Psoas muscle (tissue), 8 donors: ENCODE data around the gene PYGL. TPM values are rescaled to one million over a fixed set of nuclear protein-coding genes. Genes with fewer than 3 reads are reported as not detected.
"Not testable (repeated sequence)": the region's sequence is repeated elsewhere in the genome, so short reads cannot be mapped to it uniquely, and the experiment has no call there.

Experiments
- ATAC-seq, 4 donors: fragments of 200-7000 bp; cut with Tn5 transposase; one replicate each; pipeline ENCODE4 v1.9.1; 2020; ENCODE audit warnings: moderate library complexity in 3 of 4, mild to moderate bottlenecking in 2 of 4
- DNase-seq, 2 donors: peaks; one replicate each; pipeline ENCODE4 v3.0.0-alpha.2; 2020
- H3K27ac ChIP-seq: fragments of 200-600 bp; one replicate; pipeline ENCODE4 v1.8.0; 2022
- H3K27me3 ChIP-seq, 3 donors: fragments of 200-600 bp in 1 of 3; one replicate each; pipeline versions ENCODE4 v1.6.1 to v1.8.0; 2013 to 2022; ENCODE audit warnings: low read length in 2 of 3, mild to moderate bottlenecking in 2 of 3, moderate library complexity in 1 of 3; ENCODE audit not compliant: insufficient read depth in 3 of 3
- H3K36me3 ChIP-seq, 2 donors: fragments of 200-600 bp in 1 of 2; one replicate each; pipeline versions ENCODE4 v1.6.1 to v1.8.0; 2013 to 2022; ENCODE audit warnings: low read depth in 1 of 2, mild to moderate bottlenecking in 1 of 2, moderate library complexity in 1 of 2; ENCODE audit not compliant: insufficient read depth in 1 of 2
- H3K4me1 ChIP-seq: fragments of 200-600 bp; one replicate; pipeline ENCODE4 v1.8.0; 2022
- H3K4me3 ChIP-seq: fragments of 200-600 bp; one replicate; pipeline ENCODE4 v1.8.0; 2022; ENCODE audit warnings: mild to moderate bottlenecking
- H3K9me3 ChIP-seq: fragments of 200-600 bp; one replicate; pipeline ENCODE4 v1.8.0; 2022
- CTCF ChIP-seq: fragments of 200-600 bp; IDR thresholded peaks from one replicate; pipeline ENCODE4 v1.8.0; 2022; ENCODE audit warnings: antibody characterized with exemption
- WGBS, 3 donors: extraction: QIAGEN DNeasy Blood & Tissue Kit; methylation state at CpG; one replicate each; pipeline versions ENCODE4 v1.1.6 to v1.1.7; 2013; 5-methylcytosine and 5-hydroxymethylcytosine counted together
- intact Hi-C, 2 donors: fragments of 100-400 bp; cut with DNase I; formaldehyde crosslinking; loops; one replicate each; pipeline versions ENCODE4 v1.11.0 to v1.14.2; 2022
- polyA plus RNA-seq, 3 donors: library from polyadenylated mRNA; stranded (reverse); fragments of 200-250 nt; gene quantifications; one replicate each; pipeline ENCODE4 v1.2.3, GENCODE V29; 2013
- total RNA-seq, 4 donors: library from RNA; stranded (reverse); fragmentation: NEBNext Ultra II Directional in 2 of 4; extraction: Animal tissue kit (Norgen Biotek cat#: 25700) in 2 of 4; gene quantifications; one replicate each; pipeline versions ENCODE4 v1.2.1 to v1.2.4, GENCODE V29; 2021 to 2023
- donor health status: healthy with polysubstance abuse.
- donor health status: DM: no; HTN: no; CAD: no; lungs with moderate emphysema.
- donor health status: Bipolar disorder and iron deficiency.
- donor health status: healthy.
- donor health status: DM: yes; HTN: yes; CAD: no.
- donor health status: DM: no; HTN: no; CAD: no.
- donor health status: DM: no; HTN: no; CAD: no.
- donor health status: DM: yes; HTN: yes; CAD: no.

Gene PYGL
- total and polyA plus RNA-seq, 7 donors: 2.3 to 24.7 (median 7.6) TPM

- Histone ChIP-seq H3K27me3 (no peaks in the 10 kb centered on the region), H3K4me3 (no peak overlapping the region), H3K36me3 (peaks cover under 1 to 56% of the 10 kb centered on the region in 2 donors), H3K27ac (no peak overlapping the region), H3K4me1 (no peaks in the 10 kb centered on the region), H3K9me3 (no peaks in the 10 kb centered on the region)
- intact Hi-C loops: loop anchor here in 1 of 2 donors (5.0 kb wide), 1 partner anchor 1836 kb away; no protein-coding TSS in a partner anchor
- WGBS, 3 donors: 71 to 78% (median 78%) methylated on average over 5 of the region's 5 CpGs
- ATAC-seq (no peak), DNase-seq (no peak)
- no peak for TF ChIP-seq CTCF
Observed at GRCh38 chr14:50906326-50907065, 37.8 kb downstream of the PYGL start.

- no peak for DNase-seq
- H3K27me3 ChIP-seq: no peaks in the 10 kb centered on the region
- no peaks in the 10 kb centered on the region for H3K9me3 ChIP-seq
- H3K27ac ChIP-seq: no peak overlapping the region
- peaks cover 0 to 45% of the 10 kb centered on the region in 2 donors for H3K36me3 ChIP-seq
- no peaks in the 10 kb centered on the region for H3K4me1 ChIP-seq
- no peak for TF ChIP-seq CTCF
- ATAC-seq: no peak
- intact Hi-C loops: loop anchor here in 1 of 2 donors (5.0 kb wide), 1 partner anchor 1838 kb away; no protein-coding TSS in a partner anchor
- H3K4me3 ChIP-seq: no peak overlapping the region
Observed at GRCh38 chr14:50904719-50905118, 39.6 kb downstream of the PYGL start.

- Histone ChIP-seq H3K36me3 (peaks cover 0 to 19% of the 10 kb centered on the region in 2 donors), H3K27ac (no peak overlapping the region), H3K27me3 (no peaks in the 10 kb centered on the region), H3K4me3 (no peak overlapping the region), H3K4me1 (no peaks in the 10 kb centered on the region), H3K9me3 (no peaks in the 10 kb centered on the region)
- 81 to 92% (median 90%) methylated on average over 3 of the region's 3 CpGs for WGBS, 3 donors
- no peak for TF ChIP-seq CTCF
- ATAC-seq (no peak), DNase-seq (no peak)
- intact Hi-C loops: no loop called here
Observed at GRCh38 chr14:50901361-50901760, 42.9 kb downstream of the PYGL start.

GRCh38 chr14:50897658-50898175, 46.6 kb downstream of the PYGL start:
- Histone ChIP-seq H3K4me3 (no peak overlapping the region), H3K27me3 (no peaks in the 10 kb centered on the region), H3K9me3 (no peaks in the 10 kb centered on the region), H3K27ac (no peak overlapping the region), H3K4me1 (no peaks in the 10 kb centered on the region), H3K36me3 (peaks cover 0 to 5% of the 10 kb centered on the region in 2 donors)
- ATAC-seq: no peak
- 92 to 98% (median 94%) methylated on average over 6 of the region's 6 CpGs for WGBS, 3 donors
- DNase-seq: no peak
- intact Hi-C loops: no loop called here
- TF ChIP-seq CTCF: no peak

- not testable (repeated sequence) for DNase-seq
Observed at GRCh38 chr14:50897005-50897404, 47.3 kb downstream of the PYGL start.

GRCh38 chr14:50896421-50896820, 47.9 kb downstream of the PYGL start:
- ATAC-seq, H3K9me3 ChIP-seq, H3K4me1 ChIP-seq, H3K4me3 ChIP-seq, intact Hi-C loops, H3K27me3 ChIP-seq, H3K36me3 ChIP-seq, H3K27ac ChIP-seq, DNase-seq: not testable (repeated sequence)
- 85 to 96% (median 91%) methylated on average over 4 to 5 of the region's 7 CpGs for WGBS, 3 donors

More at GRCh38 chr14:50897005-50897404, 47.3 kb downstream of the PYGL start:
- H3K4me3 ChIP-seq, ATAC-seq, H3K36me3 ChIP-seq, H3K27ac ChIP-seq, H3K27me3 ChIP-seq, intact Hi-C loops, H3K9me3 ChIP-seq, H3K4me1 ChIP-seq: not testable (repeated sequence)
- WGBS, 3 donors: 97 to 100% methylated on average over 1 of the region's 1 CpG; no CpG with 5 or more reads in 1 of the 3 donors
